NCI-H187 treated with DMSO at 0.1 percent for 48 hours (cell line): ENCODE data around the gene PIK3CD.
"Not testable (repeated sequence)": the region's sequence is repeated elsewhere in the genome, so short reads cannot be mapped to it uniquely, and the experiment has no call there.

Source experiments
- DNase-seq: peaks from one replicate; lab custom pipeline; 2025; lab: John Stamatoyannopoulos, UW

PIK3CD gene

GRCh38 chr1:9621032-9621431 is 30.5 kb upstream of the PIK3CD start:
- no peak for DNase-seq

GRCh38 chr1:9624081-9624480 is 27.4 kb upstream of the PIK3CD start:
- no peak for DNase-seq

- not testable (repeated sequence) for DNase-seq
These were observed 26.5 kb upstream of the PIK3CD start for GRCh38 chr1:9625030-9625429.

DNA sequence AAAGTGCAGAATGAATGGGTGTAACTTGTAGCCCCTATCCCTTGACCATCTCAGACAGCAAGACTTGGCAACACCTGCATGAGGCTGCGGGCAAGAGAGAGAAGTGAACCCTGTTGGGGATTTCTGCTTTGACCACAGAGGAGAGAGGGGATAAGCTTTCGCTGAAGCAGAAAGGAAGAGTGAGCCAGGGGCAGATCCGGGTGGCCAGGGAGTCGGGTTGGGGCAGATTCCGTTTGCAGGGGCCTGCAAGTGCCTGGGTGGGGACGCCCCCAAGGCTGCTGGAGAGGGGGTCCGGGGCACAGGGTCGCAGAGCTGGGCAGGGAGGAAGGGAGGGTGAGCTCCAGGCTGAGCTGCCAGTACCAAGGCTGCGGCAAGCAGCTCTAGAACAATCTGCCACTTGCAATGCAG is 25.3 kb upstream of the PIK3CD start:
- DNase-seq: no peak

- DNase-seq: no peak
These were observed 22.7 kb upstream of the PIK3CD start for GRCh38 chr1:9628541-9629444.

- no peak for DNase-seq
These were observed 21.9 kb upstream of the PIK3CD start for GRCh38 chr1:9629445-9630201.

DNA sequence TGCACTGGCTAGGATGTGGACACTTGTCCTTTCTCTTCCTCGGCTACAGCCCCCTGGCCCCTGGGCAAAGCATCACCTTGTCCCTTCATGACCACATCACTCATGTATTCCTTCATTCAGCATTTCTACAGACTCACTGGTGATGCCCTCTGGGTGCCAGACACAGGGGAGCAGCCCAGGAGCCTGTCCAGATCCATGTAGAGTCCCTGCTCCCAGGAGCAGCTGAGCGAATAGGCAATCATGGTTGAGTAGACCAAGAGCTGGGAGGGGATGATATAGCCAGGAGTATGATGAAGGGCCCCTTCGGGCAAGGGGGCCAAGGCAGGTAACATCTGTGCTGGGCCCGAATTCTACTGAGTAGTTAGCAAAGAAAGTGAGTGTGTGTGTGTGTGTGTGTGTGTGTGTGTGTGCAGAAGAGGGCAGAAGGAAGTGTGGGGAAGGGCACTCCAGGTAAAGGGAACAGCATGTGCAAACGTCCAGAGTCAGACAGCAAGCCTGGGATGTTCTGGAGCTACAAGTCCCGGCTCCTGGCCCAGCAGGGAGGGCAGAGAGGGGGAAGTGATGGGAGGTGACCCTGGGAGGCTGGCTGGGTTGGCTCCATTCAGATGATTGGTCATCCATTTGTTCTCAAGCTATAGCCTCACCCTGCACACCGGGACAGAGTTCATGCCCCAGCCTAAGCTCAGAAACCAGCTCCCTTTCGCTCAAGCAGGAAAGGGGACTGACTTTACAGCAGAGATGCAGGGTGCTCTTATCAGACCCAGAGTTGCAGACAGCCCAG is 21.0 kb upstream of the PIK3CD start:
- DNase-seq: no peak

DNA sequence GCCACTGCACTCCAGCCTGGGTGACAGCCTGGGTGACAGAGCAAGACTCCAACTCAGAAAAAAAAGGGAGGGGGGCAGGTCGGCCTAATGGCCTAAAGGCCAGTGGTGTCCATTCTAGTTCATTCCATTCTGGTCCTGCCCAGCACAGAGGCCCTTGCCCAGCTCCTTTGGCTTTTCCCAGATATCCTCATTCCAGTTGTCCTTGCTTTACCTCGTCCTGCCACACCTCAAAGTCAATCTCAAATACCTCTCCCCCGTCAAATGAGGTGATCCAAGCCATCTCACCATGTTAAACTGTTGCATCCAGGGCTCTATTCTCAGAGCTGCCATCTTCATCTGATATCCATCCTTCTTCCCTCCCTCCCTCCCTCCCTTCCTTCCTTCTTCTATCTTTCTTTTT is 19.9 kb upstream of the PIK3CD start:
- no peak for DNase-seq

DNA sequence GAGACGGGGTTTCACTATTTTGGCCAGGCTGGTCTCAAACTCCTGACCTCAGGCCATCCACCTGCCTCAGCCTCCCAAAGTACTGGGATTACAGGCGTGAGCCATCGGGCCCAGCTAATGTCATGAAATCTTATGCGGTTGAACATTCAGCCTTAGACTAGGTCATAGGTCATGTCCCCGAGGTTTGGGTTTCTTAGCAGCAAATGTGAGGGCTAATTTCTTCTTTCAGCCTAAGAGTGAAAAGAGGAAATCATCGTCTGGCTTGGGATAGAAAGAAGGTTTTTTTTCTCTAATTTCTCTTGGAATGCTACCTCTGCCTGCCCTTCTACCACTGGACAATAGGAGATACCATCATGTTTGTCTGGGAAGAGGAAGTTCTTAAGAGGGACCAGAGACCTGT is 18.0 kb upstream of the PIK3CD start:
- DNase-seq: no peak

- DNase-seq: no peak
These were observed 16.9 kb upstream of the PIK3CD start for GRCh38 chr1:9634582-9634981.

DNA sequence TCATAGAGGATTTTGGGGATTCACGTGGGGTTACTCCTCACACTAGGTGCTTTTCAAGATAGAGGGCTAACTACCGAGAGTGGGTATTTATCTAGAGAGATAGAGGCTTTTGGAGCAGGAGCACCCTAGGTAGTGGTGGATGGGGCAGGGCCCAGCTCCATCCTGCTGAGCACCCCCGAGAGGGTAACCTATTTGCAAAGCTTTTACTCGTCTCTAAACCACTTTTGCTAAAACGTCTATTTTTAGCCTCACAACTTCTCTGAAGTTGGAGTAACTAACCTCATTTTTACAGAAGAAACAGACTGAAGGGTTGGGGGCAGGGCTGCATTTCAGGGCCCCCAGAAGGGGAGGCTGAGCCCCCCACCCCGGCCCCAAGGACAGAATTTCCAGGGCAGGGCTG is 12.3 kb upstream of the PIK3CD start:
- no peak for DNase-seq

DNA sequence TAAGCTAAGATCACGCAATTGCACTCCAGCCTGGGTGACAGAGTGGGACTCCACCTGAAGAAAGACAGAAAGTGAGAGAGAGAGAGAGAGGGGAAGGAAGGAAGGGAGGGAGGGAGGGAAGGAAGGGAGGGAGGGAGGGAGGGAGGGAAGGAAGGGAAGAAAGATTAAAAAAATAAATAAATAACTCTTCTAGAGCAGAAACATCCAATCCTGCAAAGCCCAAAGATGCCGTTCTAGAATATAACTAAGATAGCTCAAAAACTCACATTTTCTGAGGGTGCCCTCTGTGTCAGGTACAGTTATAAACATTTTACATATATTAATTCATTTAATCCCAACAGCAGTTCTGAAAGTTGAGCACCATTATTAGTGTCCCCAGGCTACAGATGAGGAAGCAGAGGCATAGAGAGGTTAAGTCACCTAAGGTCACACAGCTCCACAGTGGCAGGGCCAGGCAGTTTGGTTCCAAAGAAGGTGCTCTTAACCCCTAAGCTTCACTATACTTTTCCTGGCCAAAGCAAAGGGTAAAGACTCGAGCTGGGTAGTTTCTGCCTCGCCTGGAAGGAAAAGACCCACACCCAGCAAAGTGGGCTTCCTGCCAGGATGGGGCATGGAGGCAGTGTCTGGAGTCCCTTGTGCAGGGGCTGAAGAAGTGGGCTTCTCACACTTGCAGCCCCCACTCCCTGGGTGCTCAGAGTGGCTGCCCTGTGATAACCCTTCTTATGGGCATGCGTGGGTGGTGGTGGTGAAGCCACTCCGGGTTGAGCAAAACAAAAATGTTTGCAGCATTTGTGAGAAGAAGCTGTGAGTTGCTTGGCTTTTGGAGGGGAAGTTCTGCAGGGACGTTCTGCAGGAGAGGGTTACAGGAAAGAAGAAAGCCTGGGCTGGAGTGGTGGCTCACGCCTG is 7.9 kb upstream of the PIK3CD start:
- no peak for DNase-seq

DNA sequence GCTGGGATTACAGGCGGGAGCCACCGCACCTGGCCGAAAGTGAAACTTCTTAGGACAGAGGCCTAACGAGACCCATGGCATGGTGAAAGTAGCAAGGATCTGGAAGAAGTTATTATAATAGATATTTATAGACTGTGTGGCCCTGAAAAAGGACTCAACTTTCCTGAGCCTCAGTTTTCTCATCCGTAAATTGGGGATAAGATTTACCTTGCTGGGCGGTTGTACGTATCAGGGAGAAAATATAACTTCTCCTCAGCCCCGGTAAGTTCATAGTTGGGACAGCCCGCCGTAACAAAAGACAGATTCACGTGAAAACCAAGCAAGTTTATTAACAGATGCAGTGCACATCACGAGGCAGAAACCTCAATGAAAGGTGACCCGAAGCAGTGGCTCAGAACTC is 5.5 kb upstream of the PIK3CD start:
- DNase-seq: no peak

DNA sequence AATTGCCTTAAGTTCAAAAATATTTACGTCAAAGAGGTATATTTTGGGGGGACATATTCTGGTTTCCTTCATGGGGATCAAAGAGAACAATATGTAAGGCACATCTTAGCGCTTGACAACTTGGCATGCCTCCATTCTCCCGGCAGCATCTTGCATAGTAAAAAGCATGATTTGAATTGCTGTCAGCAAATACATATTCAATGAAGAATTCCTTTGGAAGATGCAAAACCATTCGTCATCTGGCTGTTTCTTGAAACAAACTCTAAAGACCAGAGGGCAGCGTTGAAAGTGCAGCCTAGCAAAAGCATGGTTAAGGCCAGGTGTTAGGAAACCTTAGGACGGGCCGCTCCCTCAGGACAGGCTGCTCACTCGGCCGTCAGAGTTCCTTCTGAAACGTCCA is 3.4 kb upstream of the PIK3CD start:
- no peak for DNase-seq

DNA sequence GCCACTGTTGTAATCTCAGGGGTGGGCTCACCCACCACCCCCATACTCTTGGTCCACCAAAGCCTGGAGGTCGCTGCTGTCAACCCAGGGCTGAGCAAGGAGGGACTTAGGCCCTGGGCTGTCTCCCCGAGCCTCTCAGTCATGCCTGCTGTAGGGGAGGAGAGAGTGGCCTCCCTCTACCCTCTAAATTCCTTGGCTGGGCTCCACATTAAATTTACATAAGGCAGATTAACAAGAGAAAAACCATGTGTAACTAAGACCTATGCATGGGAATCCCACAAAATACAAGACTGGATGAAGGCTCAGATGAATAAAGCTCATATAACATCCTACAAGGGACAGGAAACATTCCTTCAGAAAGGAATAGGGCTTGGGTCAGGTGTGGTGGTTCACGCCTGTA is 1.8 kb upstream of the PIK3CD start:
- DNase-seq: no peak

DNA sequence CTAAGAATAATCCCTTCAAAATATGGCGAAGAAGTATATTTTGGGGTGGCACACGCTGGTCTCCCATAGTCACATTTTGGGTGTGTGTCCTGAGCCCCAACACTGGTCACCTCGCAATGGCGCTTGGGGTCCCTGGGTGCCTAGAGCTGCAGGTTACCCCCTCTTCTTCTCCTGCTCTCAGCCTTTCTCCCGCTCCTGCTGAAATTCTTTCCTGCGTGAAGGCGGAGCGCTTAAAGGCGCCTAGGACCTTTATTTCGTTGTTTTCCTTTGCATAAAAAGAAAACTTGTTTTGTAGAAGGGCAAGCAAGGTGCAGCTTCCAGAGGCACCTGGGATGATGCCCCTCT is 339 bp upstream of the PIK3CD start:
- DNase-seq: no peak

DNA sequence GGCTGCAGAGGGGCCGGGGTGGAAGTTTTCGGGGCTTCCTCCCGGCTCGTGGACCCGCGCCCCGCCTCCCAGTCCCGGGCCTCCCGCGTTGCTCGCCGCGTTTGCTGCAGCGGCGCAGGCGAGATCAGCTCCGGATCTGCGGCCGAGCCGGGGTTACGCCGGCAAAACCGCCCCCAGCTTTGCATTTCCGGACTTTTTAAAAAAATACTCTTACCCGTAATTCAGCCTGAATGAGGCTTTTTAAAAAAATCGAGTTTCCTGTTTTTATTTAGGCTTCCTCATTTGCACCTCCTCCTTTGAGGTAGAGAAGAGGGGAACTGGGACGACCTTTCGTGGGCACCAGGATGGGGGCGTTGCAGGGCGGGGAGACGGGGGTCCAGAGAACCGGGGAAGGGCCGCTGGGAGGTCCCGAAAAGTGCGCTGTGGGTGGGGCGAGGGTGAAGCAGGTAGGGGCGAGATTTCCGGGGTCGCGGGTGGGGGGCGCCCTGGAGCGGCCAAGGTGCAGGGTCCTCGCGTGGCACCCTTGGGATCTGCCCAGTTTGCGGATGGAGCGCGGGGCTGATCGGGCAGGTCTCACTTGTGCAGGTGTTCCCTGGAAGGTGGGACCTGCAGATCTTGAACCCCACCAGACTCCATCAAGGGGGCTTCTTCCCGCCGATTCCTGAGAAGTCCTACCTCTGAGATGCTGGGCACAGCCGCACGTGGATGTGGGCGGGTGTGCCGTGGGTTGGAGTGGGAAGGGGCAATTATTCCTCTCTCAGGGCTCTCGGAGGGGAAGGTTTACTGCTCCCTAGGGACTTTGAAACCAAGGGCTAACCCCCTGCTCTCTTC is 1.1 kb downstream of the PIK3CD start:
- no peak for DNase-seq

DNA sequence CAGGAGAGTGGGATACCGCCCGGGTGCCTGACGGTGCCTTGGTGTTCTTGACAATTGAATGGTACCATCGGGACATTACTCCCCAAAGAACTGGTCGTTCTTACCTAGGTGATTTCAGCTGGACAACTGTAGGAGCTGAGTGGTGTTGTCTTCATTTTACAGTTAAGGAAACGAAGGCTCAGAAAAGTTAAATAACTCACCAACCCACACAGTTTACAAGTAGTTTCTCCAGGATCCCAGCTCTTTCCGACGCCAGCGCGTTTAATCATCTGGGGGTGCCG is 1.6 kb downstream of the PIK3CD start:
- DNase-seq: no peak

DNA sequence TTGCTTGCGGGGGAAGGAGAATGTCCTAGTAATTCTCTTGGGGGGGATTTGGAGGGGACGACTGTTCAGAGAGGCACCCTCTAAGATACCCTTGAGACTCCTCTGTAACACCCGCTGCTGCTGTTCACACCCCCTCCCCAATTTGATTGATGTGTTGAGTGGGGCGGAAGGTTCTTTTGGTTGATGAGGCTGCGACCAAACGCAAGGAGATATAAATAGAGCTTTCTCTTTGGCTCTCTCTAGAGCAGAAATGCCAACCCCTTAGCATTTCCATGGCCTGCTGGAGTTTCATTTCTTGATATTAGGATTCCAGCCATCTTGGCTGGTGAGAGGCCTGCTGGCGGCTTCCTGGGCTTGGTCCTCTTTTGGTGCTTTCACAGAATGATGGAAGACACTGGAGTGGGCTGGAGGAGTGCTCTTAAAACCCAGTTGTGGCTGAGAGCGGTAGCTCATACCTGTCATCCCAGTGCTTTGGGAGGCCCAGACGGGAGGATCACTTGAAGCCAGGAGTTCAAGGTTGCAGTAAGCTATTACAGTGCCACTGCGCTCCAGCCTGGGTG is 2.0 kb downstream of the PIK3CD start:
- DNase-seq: no peak

GRCh38 chr1:9654051-9654833 is 2.7 kb downstream of the PIK3CD start:
- no peak for DNase-seq
